GM18507 (cell line): ENCODE results near the gene TREML1.
A peak's percentile ranks its signal among the peaks of the same experiment; 100 is the strongest.
"Not testable (repeated sequence)": the region's sequence is repeated elsewhere in the genome, so short reads cannot be mapped to it uniquely, and the experiment has no call there.

Experiments used
- DNase-seq: peaks from one replicate; pipeline ENCODE4 v3.0.0; 2011; ENCODE audit warnings: low read depth; ENCODE audit not compliant: insufficient read length; ENCODE audit errors: extremely low spot score
- FAIRE-seq: peaks from 2 replicates; lab custom pipeline; 2011; peaks lifted over from hg19 to GRCh38; lab: Jason Lieb, UNC

The TREML1 gene, protein sequence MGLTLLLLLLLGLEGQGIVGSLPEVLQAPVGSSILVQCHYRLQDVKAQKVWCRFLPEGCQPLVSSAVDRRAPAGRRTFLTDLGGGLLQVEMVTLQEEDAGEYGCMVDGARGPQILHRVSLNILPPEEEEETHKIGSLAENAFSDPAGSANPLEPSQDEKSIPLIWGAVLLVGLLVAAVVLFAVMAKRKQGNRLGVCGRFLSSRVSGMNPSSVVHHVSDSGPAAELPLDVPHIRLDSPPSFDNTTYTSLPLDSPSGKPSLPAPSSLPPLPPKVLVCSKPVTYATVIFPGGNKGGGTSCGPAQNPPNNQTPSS

DNA sequence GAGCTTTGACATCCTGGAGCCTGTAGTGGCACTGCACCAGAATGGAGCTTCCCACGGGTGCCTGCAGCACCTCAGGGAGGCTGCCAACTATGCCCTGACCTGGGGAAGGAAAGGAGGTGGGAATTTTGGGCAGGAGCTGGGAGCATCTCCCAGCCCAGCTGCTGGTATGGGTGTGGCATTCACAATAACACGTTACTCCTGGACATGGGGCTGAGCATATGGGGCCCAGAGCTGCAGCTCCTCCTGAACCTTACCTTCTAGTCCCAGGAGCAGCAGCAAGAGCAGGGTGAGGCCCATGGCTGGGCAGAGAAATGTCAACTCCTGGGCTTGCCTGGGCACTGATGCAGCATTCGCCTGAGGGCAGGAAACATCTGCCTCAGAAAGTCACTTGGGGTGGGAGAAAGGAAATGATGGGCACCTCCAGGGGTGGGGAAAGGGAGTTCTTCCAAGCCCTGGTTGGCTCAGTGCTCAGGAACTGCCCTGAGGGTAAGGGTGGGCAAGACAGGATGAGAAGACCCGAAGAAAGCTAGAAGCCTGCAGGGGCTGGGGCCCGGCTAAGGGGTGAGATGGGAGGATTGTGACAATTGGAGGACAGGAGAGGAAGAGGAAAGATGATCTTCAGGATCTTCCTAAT lies at the start of gene TREML1:
TSS of gene TREML1 (minus strand) at position 356 of the 634 bp plus-strand sequence. CDS start at position 297, 59 bp downstream.
- no peak for FAIRE-seq

DNA sequence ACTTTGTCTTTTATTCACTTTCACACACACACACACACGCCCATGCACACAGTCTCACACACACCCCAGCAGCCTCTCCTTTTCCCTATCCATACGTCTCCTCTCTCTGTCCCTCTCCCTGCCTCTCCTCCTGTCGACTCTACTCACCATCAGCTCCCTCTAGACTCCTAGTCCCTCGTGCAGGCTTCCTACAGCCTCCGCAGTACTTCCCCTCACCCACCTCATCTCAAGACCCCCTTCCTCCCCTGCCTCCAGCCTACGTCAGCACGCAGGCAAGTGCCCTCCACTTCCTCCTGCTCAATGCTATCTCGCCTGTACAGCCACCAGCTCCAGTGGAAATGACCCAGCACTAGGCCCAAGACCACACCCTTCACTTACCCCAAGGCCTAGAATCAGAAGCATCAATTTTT lies 47.6 kb upstream of the TREML1 start:
- DNase-seq (no peak), FAIRE-seq (no peak)

More for the DNA sequence above, at the start of gene TREML1:
- no peak for DNase-seq

DNA sequence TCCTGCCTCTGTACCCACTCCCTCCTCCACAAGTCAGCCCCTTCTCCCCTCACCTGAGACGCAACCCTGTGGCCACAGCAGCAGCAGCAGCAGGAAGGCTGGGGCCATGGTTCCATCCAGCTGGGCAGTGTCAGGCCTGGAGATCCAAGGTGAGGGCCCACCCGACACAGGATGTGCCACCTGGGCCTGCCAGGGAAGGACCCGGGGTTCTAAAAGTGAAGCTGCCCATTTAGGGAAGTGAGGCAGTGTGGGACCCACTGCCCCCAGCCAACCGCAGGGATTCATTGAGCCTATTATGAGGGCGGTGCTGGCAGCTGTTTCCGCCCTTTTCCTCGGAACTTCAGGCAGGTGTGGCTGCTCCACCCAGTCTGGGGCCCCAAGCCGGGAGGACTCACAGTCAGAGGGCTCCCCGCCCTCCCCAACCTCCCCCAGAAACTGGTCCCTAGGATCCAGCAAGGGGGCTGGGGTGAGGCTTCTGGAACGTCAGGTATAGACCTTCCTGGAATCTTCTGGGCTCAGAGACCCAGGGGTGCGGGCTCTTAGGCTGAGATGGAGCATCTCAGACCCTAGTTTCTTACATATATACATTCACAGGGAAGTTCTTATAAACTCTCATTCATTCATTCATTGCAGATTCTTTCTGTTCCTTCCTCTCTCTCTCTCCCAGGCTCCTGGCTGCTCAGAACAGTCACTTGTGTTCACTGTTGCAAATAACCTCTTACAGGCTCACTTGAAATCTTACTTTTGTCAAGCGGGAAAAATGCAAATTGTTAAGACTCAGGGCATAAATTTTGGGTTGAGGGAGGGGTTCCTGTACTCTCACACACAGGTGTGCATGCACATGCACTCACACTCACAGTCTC lies 47.0 kb upstream of the TREML1 start, which contains the start of gene TREML2:
TSS of gene TREML2 (minus strand) at position 249 of the 863 bp plus-strand sequence. CDS start at position 108, 141 bp downstream.
- FAIRE-seq (peak; percentile 38), DNase-seq (no peak)

DNA sequence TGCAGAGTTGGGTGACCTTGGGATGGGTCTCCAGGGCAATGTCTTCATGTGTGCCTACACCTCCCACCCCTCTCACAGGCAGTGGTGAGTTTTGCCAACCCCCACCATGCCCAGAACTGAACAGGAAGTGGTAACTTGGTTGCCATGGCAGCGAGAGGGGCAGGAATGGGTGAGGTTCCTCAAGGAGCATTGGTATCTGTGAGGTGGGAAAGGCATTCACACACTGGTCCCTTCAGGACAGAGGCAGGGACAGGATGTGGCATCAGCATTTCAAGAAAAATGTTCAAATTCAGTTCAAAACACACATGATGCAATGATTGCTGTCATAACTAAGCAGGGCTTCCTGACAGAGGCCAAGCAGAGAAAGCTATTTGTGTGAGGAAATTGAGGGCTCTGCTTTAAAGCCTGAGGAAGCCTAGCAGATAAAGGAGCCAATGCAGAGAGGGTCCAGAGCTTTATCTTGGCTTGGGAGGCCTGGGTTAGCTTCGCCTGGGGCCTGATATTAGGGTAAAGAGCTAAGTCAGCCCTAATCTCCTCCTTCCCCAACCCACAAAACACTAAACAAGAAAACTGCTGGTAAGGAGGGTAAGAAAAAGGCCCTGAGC lies 46.3 kb upstream of the TREML1 start:
- DNase-seq (no peak), FAIRE-seq (peak; percentile 63)

DNA sequence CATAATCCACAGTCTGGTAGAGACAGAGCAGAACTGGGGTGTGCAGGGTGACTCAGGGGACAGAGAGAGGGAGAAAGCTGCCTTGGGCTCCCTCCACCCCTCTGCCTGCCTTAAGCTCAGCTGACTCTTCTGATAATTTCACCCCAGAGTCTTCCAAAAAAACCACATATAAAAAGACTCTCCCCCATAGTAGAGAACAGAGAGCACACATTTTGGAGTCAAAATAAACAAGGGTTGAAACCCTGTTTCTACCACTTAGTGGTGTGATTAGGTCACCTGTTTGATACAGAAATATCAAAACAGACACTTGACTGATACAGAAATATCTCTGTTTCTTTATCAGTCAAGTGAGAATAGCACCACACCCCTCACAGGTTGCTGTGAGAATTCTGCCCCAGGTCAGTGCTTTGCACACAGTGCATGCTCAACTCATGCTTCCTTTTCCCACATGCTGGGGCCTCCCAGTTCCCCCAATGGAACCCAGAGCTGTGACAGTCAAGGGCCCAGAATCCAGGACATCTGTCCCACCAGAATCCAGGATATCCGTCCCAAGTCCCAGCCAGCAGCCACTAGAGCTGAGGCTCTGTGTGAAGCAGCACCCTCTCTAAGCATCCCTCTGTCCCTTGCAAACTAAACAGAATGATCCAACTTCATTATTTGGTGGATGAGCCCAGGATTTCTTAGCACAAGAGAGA lies 45.6 kb upstream of the TREML1 start:
- FAIRE-seq, result peak; percentile 69
- DNase-seq, result no peak

DNA sequence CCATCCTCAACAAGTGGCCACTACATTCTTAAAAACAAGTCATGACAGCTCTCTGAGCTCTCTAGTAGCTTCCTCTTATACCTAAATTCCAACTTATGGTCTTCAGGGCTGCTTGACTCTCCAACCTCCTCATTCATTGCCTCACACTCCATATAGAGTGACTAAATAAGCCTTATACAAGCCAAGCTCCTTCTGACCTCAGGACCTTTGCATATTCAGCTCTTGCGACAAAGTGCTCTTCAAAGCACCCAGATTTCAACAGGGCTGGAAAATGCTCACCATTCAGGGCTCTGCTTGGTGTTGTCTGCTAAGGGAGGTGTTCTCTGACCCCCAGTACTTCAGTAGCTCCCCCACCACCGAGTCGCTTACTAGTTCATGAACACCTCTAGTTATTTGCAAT lies 43.1 kb upstream of the TREML1 start:
- FAIRE-seq (no peak), DNase-seq (no peak)

DNA sequence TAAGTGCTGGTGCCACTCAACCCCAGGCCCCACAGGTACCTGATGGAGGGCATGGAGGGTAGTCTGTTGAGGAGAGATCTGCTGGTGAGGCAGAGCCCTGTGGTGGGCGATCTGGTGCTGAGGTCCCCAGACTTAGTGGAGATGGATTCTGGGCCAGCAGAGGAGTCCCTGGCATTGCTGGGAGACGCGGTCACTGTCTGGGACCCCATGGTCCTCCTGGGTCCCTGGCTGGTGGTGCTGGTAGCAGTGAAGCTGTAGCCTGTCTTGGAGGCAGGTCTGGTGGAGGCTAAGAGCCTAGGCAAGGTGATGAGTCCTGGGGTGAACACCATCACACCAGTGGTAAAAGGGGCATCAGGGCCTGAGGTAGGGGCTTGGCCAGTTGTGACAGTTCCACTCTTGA lies 40.2 kb upstream of the TREML1 start:
- DNase-seq (no peak), FAIRE-seq (no peak)

DNA sequence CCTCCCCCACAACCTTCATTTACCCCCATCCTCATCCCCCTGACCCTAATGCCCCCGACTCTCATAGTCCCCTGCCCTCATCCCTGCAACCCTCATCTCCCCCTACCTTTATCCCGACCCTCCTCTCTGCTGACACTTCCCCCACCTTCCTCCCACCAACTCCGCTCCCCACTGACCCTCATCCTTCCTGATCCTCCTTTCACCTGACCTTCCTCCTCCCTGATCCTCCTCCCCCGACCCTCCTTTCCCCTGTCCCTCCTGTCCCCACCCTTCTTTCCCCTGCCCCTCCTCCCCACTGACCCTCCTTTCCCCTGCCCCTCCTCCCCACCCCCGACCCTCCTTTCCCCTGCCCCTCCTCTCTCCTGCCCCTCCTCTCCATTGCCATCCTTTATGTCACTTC lies 39.7 kb upstream of the TREML1 start:
- FAIRE-seq (no peak), DNase-seq (no peak)

DNA sequence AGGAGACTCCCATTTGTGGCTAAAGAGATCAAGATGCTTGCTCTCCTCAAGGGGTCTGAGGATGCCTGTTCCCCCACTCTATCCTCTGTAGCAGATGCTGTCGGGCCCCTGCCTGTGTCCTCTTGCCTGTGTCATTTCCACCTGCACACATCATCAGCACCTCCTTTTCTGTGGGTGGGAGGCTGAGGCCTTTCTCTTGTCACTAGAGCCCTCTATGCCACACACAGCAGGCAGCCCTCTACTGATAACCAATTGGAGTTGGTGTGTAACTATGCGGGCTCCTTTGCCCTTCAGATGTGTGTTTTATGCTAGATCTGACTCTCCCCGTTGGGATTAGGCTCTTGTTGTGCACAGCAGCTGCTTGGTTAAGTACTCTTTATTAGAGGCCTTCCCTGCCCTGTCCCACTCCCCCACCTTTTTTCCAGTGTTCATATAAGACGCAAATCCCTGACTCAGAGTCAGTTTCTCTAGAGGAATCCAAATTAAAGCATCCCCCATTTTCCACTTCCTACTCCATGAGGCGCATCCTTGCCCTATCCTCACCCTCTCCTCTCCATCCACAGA lies 39.1 kb upstream of the TREML1 start:
- FAIRE-seq, result no peak

DNA sequence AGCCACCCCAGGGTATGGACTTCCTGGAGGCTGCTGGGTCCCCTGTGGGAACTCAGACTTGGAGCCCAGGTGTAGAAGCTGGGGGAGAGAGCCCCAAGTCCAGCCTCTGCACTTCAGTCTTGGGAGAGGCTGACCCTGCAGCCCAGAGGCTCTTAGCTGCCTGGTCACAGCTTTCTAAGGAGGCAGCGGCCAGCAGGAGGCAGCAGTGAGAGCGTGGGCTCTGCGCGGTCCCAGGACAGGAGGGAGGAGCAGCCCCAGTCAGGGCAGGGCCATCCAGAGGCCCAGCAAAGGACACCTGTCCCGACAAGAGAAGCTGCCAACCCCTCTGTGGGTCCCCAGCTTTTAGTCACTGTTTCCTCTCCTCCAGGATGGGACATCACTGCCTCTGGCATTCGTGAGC lies 37.4 kb upstream of the TREML1 start:
- DNase-seq (no peak), FAIRE-seq (no peak)

More for the DNA sequence above, 39.1 kb upstream of the TREML1 start:
- no peak for DNase-seq

DNA sequence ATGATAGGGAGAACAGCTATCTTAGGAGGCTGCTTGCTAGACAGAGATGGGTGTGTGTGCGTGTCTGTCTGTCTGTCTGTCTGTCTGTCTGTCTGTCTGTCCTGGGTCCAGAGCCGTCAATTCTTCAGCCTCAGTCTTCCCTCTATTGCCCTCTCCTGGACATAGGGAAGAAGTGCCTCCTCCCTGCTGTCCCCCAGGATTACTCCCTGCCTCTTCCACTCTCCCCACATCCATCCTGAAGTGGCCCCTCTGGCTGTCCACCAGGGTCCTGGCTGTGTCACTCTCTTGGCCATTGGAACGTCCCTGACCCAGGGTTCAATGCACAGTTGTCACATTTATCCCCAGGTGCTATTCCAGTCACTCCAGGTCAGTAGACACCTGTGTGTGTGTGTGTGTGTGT lies 36.6 kb upstream of the TREML1 start:
- no peak for DNase-seq
- FAIRE-seq, result no peak

DNA sequence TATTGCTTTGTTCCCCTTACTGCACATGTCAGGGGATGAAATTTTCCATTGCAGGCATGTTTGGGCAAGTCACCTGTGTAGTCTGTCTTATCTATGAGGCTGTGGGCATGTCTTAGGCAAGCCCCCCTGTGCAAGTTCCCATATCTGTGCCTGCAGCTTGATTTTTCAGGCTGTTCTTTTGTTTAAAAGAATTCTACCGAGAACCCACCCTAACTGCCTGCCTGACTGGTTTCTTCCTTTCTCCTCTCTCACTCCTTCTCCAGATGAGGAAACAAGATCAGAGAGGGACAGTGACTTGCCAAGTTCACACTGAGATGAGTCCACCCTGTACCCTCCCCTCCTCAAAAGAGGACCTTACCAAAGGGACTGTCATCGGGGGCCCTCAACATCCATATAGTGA lies 35.8 kb upstream of the TREML1 start:
- DNase-seq (no peak), FAIRE-seq (no peak)

DNA sequence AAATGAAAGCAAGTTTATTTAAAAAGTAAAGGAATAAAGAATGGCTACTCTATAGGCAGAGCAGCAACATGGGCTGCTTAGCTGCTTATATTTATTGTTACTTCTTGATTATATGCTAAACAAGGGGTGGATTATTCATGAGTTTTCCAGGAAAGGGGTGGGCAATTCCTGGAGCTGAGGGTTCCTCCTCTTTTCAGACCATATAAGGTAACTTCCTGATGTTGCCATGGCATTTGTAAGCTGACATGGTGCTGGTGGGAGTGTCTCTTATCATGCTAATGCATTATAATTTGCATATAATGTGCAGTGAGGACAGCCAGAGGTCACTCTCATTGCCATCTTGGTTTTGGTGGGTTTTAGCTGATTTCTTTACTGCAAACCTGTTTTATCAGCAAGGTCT lies 34.9 kb upstream of the TREML1 start:
- not testable (repeated sequence) for DNase-seq, FAIRE-seq

DNA sequence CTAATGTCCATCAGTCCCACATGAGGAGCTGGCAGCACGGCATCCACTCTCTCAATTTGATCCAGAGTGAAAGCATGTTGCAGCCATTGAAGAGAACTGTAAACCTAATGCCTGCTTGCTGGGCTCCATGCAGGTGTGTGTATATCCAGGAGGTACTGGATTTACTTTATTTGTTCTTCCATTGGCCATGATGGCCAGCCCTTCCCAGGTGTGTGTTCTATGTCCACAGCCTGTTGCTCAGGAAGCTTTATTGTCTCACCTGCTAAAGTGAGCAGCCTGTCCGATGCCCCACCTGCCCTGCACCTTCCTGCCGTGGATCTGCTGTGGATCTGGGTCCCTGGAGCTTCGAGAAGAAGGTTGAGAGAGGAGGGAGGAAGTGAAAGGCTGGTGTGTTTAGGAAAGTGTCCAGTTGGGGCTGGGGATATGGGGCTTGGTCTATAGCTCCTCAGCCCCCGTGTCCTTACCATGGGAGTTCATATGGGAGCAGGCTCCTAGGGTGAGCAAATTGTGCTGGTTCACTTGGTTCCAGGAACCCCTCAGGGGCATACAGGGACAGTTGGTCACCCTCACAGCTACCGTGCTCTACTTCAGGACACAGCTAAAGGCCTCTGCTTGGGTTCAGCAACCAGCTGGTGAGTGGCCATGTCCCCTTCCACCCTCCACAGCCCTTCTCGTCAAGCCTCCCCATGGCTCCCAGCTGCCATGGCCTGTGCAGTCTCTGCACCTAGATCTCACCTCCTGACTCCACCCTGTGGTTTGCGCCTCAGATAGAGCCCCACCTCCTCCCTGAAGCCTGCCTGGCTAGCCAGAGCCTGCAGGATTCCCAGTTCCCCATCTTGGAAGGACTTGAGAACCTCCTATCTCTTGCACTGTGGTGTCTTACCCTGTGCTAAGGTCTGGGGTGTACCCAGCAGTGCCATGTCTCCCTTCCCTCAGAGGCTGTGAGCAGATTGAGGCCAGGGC lies 34.1 kb upstream of the TREML1 start:
- FAIRE-seq (no peak), DNase-seq (no peak)

DNA sequence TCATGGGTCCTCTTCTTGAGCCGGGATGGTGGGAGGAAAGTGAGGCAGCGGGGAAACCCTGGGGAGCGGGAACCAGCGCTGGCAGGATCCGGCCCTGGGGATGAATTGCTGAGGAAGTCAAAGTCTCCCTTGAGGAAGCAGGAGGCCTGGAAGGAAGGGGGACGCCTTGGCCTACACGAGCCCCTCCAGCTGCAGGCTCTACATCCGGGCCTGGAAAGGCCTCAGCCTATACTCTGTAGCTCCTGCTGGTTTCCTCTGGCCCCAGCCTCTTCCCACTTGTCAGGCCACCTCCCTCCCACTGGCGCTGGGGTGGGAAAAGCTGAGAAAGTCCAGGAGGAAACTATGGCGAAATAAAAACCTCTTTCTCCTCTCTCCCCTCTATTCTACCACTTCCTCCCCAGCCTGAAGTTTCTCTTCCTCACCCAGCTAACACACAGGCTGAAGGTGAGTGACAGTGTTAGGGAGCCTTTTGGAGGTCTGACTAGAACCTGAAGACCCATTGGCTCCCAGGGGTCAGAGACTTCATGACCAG lies 31.9 kb upstream of the TREML1 start:
- no peak for DNase-seq

DNA sequence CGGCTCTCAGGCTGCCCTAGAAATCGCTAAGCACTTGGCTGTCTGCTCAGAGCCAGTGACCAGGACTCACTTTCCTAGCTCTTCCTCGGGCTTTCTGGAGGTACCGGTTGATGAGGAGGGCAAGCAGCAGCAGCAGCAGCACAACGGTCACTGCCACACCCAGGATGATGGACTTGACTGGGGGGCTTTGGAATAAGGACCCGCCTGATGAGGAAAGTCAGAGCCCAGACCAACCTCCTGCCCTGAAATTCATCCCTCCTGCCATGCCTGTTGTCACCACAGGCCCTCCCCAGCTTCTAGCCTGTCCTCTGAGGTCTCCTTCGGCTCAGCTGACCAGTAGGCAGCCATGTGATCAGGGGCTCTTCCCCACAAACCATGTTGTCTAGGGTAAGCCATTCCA lies 30.6 kb upstream of the TREML1 start:
- no peak for FAIRE-seq
- no peak for DNase-seq

More for the DNA sequence above, 31.9 kb upstream of the TREML1 start:
- FAIRE-seq, result no peak
